Endodermal cell (in vitro differentiated cells): ENCODE data around the gene KLHL35. TPM values are rescaled to one million over a fixed set of nuclear protein-coding genes. Genes with fewer than 3 reads are reported as not detected.

Experiments
- DNase-seq: peaks from one replicate; pipeline ENCODE4 v3.0.0-alpha.2; 2017
- H3K27ac ChIP-seq: 2 replicates; pipeline ENCODE4 v1.5.1; 2013; ENCODE audit warnings: mild to moderate bottlenecking, low read depth, low read length, moderate library complexity
- H3K27me3 ChIP-seq: 2 replicates; pipeline ENCODE4 v1.6.1; 2013; ENCODE audit warnings: mild to moderate bottlenecking, low read length, moderate library complexity; ENCODE audit not compliant: insufficient read depth, control insufficient read depth, poor library complexity, severe bottlenecking
- H3K36me3 ChIP-seq: 2 replicates; pipeline ENCODE4 v1.7.0; 2013; ENCODE audit warnings: mild to moderate bottlenecking, low read length, moderate library complexity; ENCODE audit not compliant: control insufficient read depth, insufficient read depth
- H3K4me1 ChIP-seq: one replicate; pipeline ENCODE4 v1.7.0; 2013; ENCODE audit warnings: low read length; ENCODE audit not compliant: control insufficient read depth, insufficient read depth
- H3K4me3 ChIP-seq: 2 replicates; pipeline ENCODE4 v1.5.1; 2013; ENCODE audit warnings: mild to moderate bottlenecking, low read length, moderate library complexity
- H3K9ac ChIP-seq: 2 replicates; pipeline ENCODE4 v1.6.1; 2013; ENCODE audit warnings: mild to moderate bottlenecking, low read length, moderate library complexity; ENCODE audit not compliant: poor library complexity, severe bottlenecking; ENCODE audit errors: extremely low read depth
- H3K9me3 ChIP-seq: 2 replicates; pipeline ENCODE4 v1.6.1; 2013; ENCODE audit warnings: mild to moderate bottlenecking, low read length, moderate library complexity; ENCODE audit not compliant: control insufficient read depth
- H3K27ac Mint-ChIP-seq: 2 replicates; pipeline ENCODE4 v1.8.0; 2020; ENCODE audit warnings: mixed read lengths
- H3K27me3 Mint-ChIP-seq: 2 replicates; pipeline ENCODE4 v1.8.0; 2021; ENCODE audit warnings: mild to moderate bottlenecking, mixed read lengths; ENCODE audit not compliant: insufficient read depth
- H3K36me3 Mint-ChIP-seq: 2 replicates; pipeline ENCODE4 v1.8.0; 2020; ENCODE audit warnings: low read depth, mixed read lengths
- H3K4me1 Mint-ChIP-seq: 2 replicates; pipeline ENCODE4 v1.8.0; 2020; ENCODE audit warnings: mixed read lengths
- H3K4me3 Mint-ChIP-seq: 2 replicates; pipeline ENCODE4 v1.8.0; 2020; ENCODE audit warnings: mild to moderate bottlenecking, moderate library complexity, mixed read lengths
- H3K9me3 Mint-ChIP-seq: 2 replicates; pipeline ENCODE4 v1.8.0; 2020; ENCODE audit warnings: mild to moderate bottlenecking, mixed read lengths
- WGBS, 2 experiments: methylation state at CpG; one replicate each; pipeline versions ENCODE4 v1.1.5 to v1.1.7; 2013; ENCODE audit warnings: missing lambda C conversion rate in 2 of 2, mixed read lengths in 1 of 2; ENCODE audit not compliant: insufficient coverage in 1 of 2, insufficient read length in 1 of 2; 5-methylcytosine and 5-hydroxymethylcytosine counted together
- total RNA-seq, 2 donors: library from RNA; stranded (reverse); fragmentation: NEBNext Ultra II Directional in 1 of 2; extraction: Animal tissue kit (Norgen Biotek cat#: 25700) in 1 of 2; gene quantifications; 2 replicates in 1 of 2; 3 replicates in 1 of 2; pipeline ENCODE4 v1.2.1, GENCODE V29; 2021
- TF ChIP-seq, protein P1 (sequence below): fragments of 200-600 bp; sonication (generic); conservative IDR thresholded peaks from 2 replicates; pipeline ENCODE4 v1.5.0; 2021; ENCODE audit warnings: antibody characterized with exemption, mild to moderate bottlenecking

KLHL35 gene
- total RNA-seq, 2 donors from 2014 or later = 0.48 TPM; not detected in 1

DNA sequence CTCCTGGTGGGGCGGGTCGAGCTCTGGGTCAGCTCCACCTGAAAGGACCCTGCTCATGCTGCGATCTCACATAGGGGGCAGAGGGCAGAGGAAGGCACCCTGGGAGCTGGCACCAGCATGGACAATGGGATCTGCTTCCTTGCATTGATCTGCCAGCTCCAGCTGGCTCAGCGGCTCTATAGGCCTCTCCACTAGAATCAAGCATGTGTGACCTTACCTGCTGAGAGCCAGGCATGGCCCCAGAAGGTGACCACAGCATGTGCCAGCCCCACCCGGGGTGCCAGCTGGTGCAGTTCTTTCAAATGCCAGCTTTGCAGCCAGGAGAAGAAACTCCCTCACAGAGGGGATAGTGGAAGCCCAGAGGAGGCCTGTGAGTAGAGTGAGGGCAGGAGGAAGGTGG, 22.0 kb upstream of the KLHL35 start:
- Mint-ChIP-seq H3K4me3 (no peak overlapping the region), H3K4me1 (no peaks in the 10 kb centered on the region), H3K27me3 (peaks cover 2% of the 10 kb centered on the region), H3K36me3 (no peaks in the 10 kb centered on the region), H3K27ac (no peak overlapping the region), H3K9me3 (no peaks in the 10 kb centered on the region)
- WGBS, 2 experiments = 83 to 86% methylated on average over 4 to 5 of the region's 5 CpGs
- Histone ChIP-seq H3K9ac (no peak overlapping the region), H3K9me3 (no peaks in the 10 kb centered on the region), H3K36me3 (no peaks in the 10 kb centered on the region), H3K4me3 (no peak overlapping the region), H3K27ac (no peak overlapping the region), H3K4me1 (no peaks in the 10 kb centered on the region), H3K27me3 (no peaks in the 10 kb centered on the region)
- no peak for DNase-seq
- TF ChIP-seq, protein P1, sequence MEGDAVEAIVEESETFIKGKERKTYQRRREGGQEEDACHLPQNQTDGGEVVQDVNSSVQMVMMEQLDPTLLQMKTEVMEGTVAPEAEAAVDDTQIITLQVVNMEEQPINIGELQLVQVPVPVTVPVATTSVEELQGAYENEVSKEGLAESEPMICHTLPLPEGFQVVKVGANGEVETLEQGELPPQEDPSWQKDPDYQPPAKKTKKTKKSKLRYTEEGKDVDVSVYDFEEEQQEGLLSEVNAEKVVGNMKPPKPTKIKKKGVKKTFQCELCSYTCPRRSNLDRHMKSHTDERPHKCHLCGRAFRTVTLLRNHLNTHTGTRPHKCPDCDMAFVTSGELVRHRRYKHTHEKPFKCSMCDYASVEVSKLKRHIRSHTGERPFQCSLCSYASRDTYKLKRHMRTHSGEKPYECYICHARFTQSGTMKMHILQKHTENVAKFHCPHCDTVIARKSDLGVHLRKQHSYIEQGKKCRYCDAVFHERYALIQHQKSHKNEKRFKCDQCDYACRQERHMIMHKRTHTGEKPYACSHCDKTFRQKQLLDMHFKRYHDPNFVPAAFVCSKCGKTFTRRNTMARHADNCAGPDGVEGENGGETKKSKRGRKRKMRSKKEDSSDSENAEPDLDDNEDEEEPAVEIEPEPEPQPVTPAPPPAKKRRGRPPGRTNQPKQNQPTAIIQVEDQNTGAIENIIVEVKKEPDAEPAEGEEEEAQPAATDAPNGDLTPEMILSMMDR = no peak

DNA sequence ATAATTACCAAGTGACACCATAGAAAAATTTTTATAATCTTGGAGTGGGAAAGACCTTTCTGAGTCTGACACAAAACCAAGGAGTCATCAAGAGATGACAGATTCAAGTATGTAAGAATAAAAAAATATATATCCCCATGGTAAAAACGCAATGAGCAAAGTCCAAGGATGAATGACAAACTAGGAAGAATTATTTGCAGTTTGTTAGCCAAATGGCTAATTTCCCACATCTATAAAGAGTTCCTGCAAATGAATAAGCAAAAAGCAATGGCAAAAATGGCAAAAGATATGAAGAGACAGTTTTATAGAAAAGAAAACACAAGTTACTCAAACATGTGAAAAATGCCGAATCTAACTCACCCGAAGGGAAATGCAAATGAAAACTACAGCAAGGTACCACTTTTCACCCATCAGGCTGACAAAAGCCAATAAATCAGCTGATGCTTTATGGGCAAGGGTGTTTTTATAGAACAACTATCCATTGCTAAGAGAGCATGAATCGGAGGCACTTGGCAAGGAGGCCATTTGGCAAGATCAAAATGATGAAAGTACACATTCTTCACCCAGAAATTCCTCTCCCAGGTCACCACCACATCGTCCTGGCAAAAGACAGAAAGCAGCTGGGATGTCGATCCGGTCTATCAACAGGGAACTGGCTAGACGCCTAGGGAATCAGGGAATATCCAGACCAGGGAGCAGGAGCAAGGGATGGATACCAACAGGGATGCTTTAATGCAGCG, 21.1 kb upstream of the KLHL35 start:
- Histone ChIP-seq H3K9me3 (no peaks in the 10 kb centered on the region), H3K27me3 (no peaks in the 10 kb centered on the region), H3K9ac (no peak overlapping the region), H3K36me3 (no peaks in the 10 kb centered on the region), H3K4me3 (no peak overlapping the region), H3K27ac (no peak overlapping the region), H3K4me1 (no peaks in the 10 kb centered on the region)
- WGBS, 2 experiments = 92 to 93% methylated on average over 3 to 9 of the region's 9 CpGs
- DNase-seq = no peak
- TF ChIP-seq, protein P1 = no peak
- Mint-ChIP-seq H3K9me3 (no peaks in the 10 kb centered on the region), H3K4me1 (no peaks in the 10 kb centered on the region), H3K36me3 (no peaks in the 10 kb centered on the region), H3K27me3 (peaks cover 2% of the 10 kb centered on the region), H3K4me3 (no peak overlapping the region), H3K27ac (no peak overlapping the region)

DNA sequence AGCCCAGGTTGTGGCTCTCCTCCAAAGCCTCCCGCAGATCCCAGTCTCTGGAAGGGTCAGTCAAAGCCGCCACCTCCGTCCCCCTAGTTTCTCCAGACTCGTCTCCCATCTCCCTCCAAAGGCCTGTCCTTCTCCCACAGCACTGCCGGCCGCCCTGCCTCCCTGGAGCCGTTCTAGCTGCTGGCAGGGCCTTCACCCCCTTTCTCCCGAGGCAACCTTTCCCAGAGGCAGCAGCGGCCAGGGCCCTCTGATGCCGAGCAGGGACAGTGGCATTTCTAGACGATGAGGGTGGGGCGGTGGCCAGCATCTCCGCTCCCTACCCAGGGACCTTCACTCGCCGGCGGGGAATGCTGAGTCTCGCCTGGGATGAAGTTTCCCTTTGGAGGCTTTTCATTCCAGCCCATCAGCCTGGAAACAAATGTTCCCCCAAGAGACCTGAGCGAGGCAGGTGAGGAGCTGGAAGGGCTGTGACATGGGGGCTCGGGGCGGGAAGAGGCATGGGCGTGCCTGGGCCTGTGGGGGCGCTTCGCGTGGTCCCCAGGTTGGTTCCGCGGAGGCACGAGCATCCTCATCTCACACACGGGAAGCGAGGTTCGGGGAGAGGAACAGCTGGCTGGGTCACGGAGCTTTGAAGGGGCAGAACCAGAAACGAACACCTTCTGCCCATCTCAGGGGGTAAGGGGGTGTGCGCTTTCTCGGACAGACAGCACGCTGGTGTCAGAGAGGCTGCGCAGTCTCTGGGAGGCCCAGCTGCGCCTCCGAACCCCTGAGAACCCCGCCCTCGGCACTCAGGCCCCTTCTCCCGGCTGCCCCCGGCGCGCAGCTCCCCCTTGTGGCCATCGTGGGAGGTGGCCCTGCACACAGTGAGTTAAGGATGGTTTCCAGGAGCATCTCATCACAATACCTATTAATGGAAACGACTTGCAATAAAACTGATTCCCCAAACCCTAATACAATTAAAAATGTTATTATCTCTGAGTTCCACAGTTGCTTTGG, 18.1 kb upstream of the KLHL35 start:
- H3K9ac ChIP-seq = no peak overlapping the region
- Mint-ChIP-seq H3K27ac (no peak overlapping the region), H3K4me1 (no peaks in the 10 kb centered on the region), H3K36me3 (no peaks in the 10 kb centered on the region), H3K9me3 (no peaks in the 10 kb centered on the region), H3K27me3 (peaks cover 2% of the 10 kb centered on the region), H3K4me3 (no peak overlapping the region)
- WGBS, 2 experiments = 75 to 81% methylated on average over 21 to 46 of the region's 46 CpGs
- no peaks in the 10 kb centered on the region for H3K9me3 ChIP-seq
- no peaks in the 10 kb centered on the region for H3K36me3 ChIP-seq
- peak; percentile 92 for DNase-seq
- H3K4me1 ChIP-seq = no peaks in the 10 kb centered on the region
- TF ChIP-seq, protein P1 = peak; percentile 98
- no peak overlapping the region for H3K4me3 ChIP-seq
- H3K27me3 ChIP-seq = no peaks in the 10 kb centered on the region
- no peak overlapping the region for H3K27ac ChIP-seq
